Measurements from ENCODE around the gene P2RX3. TPM values are rescaled to one million over a fixed set of nuclear protein-coding genes. Genes with fewer than 3 reads are reported as not detected.

P2RX3 gene
- total and polyA plus RNA-seq, 10 of the 15 experiments (the other 5 are each of a cell fraction or from before 2014, with no cell fraction given), result 0.05 to 0.12 TPM; not detected in 8

GRCh38 chr11:57376095-57377090 is 38.2 kb downstream of the P2RX3 start:
- 35% methylated on average over 23 of the region's 26 CpGs for WGBS (ENCODE audit: insufficient coverage, insufficient replicate concordance, low lambda C conversion rate, missing lambda C conversion rate)
- H3K27ac ChIP-seq (ENCODE audit: control insufficient read depth, insufficient read depth), result no peak overlapping the region
- RAD21 ChIA-PET (ENCODE audit: unreplicated experiment), result interaction anchor here (0.6 kb wide), 1 partner anchor 127 kb away, joined by 4 read pairs; no protein-coding TSS in a partner anchor
- no peak overlapping the region for H3K4me3 ChIP-seq
- TF ChIP-seq NR2F1 (conservative IDR thresholded peaks at IDR 0.05) (no peak), CREB1 (IDR thresholded peaks at IDR 0.05; ENCODE audit: low read depth) (no peak), FOS (IDR thresholded peaks at IDR 0.05; ENCODE audit: borderline replicate concordance, extremely low read depth, insufficient read length) (no peak), SP1 (IDR thresholded peaks at IDR 0.05; ENCODE audit: low read depth, low read length) (no peak), CREM (IDR thresholded peaks at IDR 0.05; ENCODE audit: low read depth) (no peak)
- SMC1A ChIA-PET (ENCODE audit: uncharacterized antibody, unreplicated experiment), result no interaction called here
- CTCF ChIA-PET, result no interaction called here
- no peaks in the 10 kb centered on the region for H3K4me1 ChIP-seq (ENCODE audit: control insufficient read depth, insufficient read depth, low read length)
- no peaks in the 10 kb centered on the region for H3K9me3 ChIP-seq (replicated peaks; ENCODE audit: control insufficient read depth, insufficient read depth, low read length)
- DNase-seq (ENCODE audit: low read depth, low spot score), result no peak
- no peaks in the 10 kb centered on the region; a peak in 1 of 4 replicates for H3K27me3 ChIP-seq (replicated peaks in 1 of 2; ENCODE audit: control insufficient read depth in 2 of 2, insufficient read depth in 2 of 2, low read length in 1 of 2)
- FAIRE-seq, result no peak
- in situ Hi-C loops (cut with MboI) (no loop called here), intact Hi-C loops (cut with micrococcal nuclease; ENCODE audit: unreplicated experiment) (no loop called here)
- H3K79me2 ChIP-seq (ENCODE audit: control insufficient read depth, insufficient read depth, low read length), result no peaks in the 10 kb centered on the region
- H3K36me3 ChIP-seq (ENCODE audit: control insufficient read depth in 2 of 2, insufficient read depth in 2 of 2, low read length in 1 of 2), result no peaks in the 10 kb centered on the region
- H4K20me1 ChIP-seq (ENCODE audit: control insufficient read depth, insufficient read depth), result no peaks in the 10 kb centered on the region
- H2AFZ ChIP-seq (ENCODE audit: control insufficient read depth, low read depth, low read length), result no peak overlapping the region
- no peak overlapping the region for H3K9ac ChIP-seq (ENCODE audit: control insufficient read depth, insufficient read depth, low read length)
- H3K4me2 ChIP-seq (ENCODE audit: control insufficient read depth, insufficient read depth), result no peak overlapping the region
- BruUV-seq (replicated peaks), result no TSS peak
- POLR2A ChIA-PET, result no interaction called here
- ATAC-seq, result no peak

- ATAC-seq (no peak), FAIRE-seq (no peak), DNase-seq (ENCODE audit: low read depth, low spot score) (no peak)
- no peaks in the 10 kb centered on the region for H3K4me1 ChIP-seq (ENCODE audit: control insufficient read depth, insufficient read depth, low read length)
- no peaks in the 10 kb centered on the region for H4K20me1 ChIP-seq (ENCODE audit: control insufficient read depth, insufficient read depth)
- H3K9me3 ChIP-seq (replicated peaks; ENCODE audit: control insufficient read depth, insufficient read depth, low read length), result no peaks in the 10 kb centered on the region
- WGBS (ENCODE audit: insufficient coverage, insufficient replicate concordance, low lambda C conversion rate, missing lambda C conversion rate), result 33% methylated on average over 5 of the region's 5 CpGs
- POLR2A ChIA-PET, result no interaction called here
- H3K79me2 ChIP-seq (ENCODE audit: control insufficient read depth, insufficient read depth, low read length), result no peaks in the 10 kb centered on the region
- RAD21 ChIA-PET (ENCODE audit: unreplicated experiment), result no interaction called here
- SMC1A ChIA-PET (ENCODE audit: uncharacterized antibody, unreplicated experiment), result no interaction called here
- no peaks in the 10 kb centered on the region for H3K36me3 ChIP-seq (ENCODE audit: control insufficient read depth in 2 of 2, insufficient read depth in 2 of 2, low read length in 1 of 2)
- intact Hi-C loops (cut with micrococcal nuclease; ENCODE audit: unreplicated experiment), result no loop called here
- H3K9ac ChIP-seq (ENCODE audit: control insufficient read depth, insufficient read depth, low read length), result no peak overlapping the region
- H3K27ac ChIP-seq (ENCODE audit: control insufficient read depth, insufficient read depth), result no peak overlapping the region
- CTCF ChIA-PET, result no interaction called here
- BruUV-seq (replicated peaks), result no TSS peak
- no peak overlapping the region for H2AFZ ChIP-seq (ENCODE audit: control insufficient read depth, low read depth, low read length)
- in situ Hi-C loops (cut with MboI), result no loop called here
- H3K27me3 ChIP-seq (replicated peaks in 1 of 2; ENCODE audit: control insufficient read depth in 2 of 2, insufficient read depth in 2 of 2, low read length in 1 of 2), result no peaks in the 10 kb centered on the region; a peak in 1 of 4 replicates
- no peak overlapping the region for H3K4me2 ChIP-seq (ENCODE audit: control insufficient read depth, insufficient read depth)
- H3K4me3 ChIP-seq, result no peak overlapping the region
- TF ChIP-seq NR2F1 (conservative IDR thresholded peaks at IDR 0.05), result no peak
- TF ChIP-seq SIX5 (IDR thresholded peaks at IDR 0.05; ENCODE audit: low read depth, low read length, severe bottlenecking), result no peak
- TF ChIP-seq ZBTB11 (CRISPR knock-in tag; IDR thresholded peaks at IDR 0.05), result no peak
- no peak for TF ChIP-seq ESRRA (IDR thresholded peaks at IDR 0.05; ENCODE audit: low read length)
- no peak for TF ChIP-seq E2F8 (IDR thresholded peaks at IDR 0.05; ENCODE audit: low read depth, partially characterized antibody)
These were observed 39.0 kb downstream of the P2RX3 start for GRCh38 chr11:57377107-57377506.
